Activated CD8-positive, alpha-beta memory T cell treated with anti-CD3 and anti-CD28 coated beads for 48 hours (primary cell): ENCODE measurements around the gene RHCG.
A peak's percentile ranks its signal among the peaks of the same experiment; 100 is the strongest.

ENCODE experiments used
- DNase-seq, 3 experiments: peaks; one replicate each; pipeline ENCODE4 v3.0.0-alpha.2; 2020; ENCODE audit warnings: low read depth in 2 of 3, low spot score in 2 of 3

The RHCG gene

GRCh38 chr15:89445518-89445917, 50.9 kb downstream of the RHCG start:
- no peak for DNase-seq

DNA sequence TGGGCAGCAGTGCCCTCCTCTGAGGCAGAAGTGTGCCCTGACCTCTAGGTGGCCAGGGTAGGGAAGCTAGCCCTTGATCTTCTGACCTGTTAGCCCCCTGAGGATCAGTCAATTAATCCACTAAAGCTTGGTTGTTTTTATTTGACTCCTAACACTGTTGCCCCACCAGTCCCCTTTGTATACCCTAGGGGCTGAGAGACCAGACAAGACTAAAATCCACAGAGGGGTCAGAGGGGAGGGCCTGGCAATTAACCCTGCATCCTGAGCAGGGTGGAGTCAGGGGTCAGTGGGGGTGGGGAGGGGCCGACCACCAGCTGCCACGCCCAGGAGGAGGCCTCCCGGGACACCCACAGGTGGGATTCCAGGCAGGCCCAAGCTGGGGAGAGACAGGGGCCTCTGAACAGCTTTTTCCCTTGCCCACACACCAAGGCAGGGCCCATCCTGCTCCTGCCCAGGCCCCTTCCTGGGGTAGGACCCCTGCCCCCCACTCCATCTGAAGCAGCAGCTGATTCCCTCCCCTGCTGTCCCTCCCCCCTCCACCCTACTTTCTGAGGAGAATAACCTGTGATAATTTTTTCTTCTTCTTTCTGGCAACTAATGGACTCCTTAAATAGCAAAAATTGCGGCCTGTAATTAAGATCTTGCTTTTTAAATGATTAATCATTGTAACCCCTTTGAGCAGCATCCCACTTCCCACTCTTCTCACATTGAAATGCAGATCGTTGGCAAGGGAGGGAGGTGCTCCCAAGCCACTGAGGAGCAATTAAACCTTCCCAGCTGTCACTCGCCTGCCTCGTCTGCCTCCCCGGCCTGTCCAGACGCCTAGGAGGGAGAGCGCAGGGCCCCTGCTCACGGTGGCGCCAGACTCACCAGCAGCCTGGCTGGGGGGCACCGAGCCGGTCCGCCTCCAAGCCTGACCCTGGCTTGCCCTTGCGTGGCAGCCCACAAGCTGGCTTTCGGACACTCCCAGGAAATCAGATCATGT, 51.9 kb downstream of the RHCG start:
- no peak for DNase-seq

- DNase-seq, result no peak
Observed at GRCh38 chr15:89443581-89443980, 52.8 kb downstream of the RHCG start.

DNA sequence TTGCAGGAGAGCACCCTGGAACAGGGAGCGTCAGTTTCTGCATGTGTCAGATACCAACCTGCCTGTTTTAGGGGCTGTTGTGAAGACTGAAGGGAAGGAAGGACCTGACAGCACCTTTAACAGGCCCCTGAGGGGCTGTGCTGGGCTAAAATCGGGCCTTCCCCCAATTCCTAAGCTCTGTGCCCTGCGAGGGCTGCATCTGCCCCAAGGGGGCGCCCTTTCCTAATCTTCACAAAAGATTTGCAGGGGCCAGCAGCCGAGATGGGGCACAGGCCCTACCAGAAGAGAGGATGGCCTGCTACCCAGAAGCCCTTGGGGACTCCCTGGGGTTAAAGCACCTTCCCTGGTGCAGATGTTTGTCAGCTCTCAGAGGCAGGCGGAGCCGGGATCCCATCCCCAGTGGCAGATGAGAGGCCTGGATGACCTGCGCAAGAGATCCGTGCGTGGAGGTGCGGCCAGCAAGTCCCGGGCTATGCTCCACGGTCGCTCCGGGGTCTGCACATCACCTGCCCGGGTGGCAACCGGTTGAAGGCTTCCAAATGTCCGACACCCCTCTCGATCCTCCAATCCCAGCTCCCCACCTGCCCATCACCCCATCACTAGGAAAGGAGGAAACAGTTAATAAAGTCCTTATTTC, 53.6 kb downstream of the RHCG start:
- peak in 2 of 3 experiments; percentile 29 to 61 for DNase-seq

DNA sequence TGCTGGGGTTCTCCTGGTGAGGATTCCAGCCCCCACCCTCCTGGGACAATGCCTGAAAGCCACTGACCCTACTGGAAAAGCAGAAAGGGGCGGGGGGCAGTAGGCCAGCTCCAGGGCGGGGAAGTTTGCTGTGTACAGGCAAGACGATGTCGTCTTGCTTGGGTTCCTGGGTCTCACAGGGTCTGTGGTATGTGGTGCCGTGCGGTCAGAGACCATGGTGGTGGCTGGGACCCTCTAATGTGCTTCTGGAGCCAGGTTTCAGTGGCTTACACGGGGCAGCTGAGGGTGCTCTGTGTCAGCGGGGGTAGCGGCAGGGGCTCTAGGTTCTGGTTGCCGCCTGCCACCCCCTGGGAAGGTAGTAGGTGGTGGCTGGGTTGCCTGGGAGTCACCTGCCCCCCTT, 54.2 kb downstream of the RHCG start:
- DNase-seq, result no peak

DNA sequence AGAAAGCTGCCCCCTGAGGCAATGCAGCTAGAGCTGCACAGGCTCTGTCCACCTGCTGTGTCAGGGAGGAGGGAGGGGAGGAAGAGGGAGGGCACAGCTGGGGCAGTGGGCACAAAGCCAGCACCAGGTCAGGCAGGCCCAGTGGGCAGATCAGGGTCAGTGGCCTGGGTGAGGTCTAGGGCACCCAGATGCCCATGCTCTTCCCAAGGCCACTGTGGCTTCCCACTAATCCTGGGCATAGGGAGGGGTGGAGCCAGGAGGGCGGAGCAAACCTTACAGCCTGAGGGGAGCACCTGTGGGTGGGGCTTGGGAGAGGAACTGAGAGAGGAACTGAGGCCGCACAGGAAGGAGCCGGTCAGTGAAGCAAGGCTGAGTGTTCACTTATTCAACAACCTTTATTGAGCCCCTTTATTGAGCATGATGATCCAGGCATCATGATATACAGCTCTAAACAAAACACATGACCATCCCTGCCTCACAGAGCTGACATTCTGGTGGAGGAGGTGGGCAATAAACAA, 55.0 kb downstream of the RHCG start:
- DNase-seq, result no peak

- no peak for DNase-seq
Observed at GRCh38 chr15:89439764-89440163, 56.6 kb downstream of the RHCG start.

GRCh38 chr15:89436560-89437311, 59.6 kb downstream of the RHCG start:
- no peak for DNase-seq

DNA sequence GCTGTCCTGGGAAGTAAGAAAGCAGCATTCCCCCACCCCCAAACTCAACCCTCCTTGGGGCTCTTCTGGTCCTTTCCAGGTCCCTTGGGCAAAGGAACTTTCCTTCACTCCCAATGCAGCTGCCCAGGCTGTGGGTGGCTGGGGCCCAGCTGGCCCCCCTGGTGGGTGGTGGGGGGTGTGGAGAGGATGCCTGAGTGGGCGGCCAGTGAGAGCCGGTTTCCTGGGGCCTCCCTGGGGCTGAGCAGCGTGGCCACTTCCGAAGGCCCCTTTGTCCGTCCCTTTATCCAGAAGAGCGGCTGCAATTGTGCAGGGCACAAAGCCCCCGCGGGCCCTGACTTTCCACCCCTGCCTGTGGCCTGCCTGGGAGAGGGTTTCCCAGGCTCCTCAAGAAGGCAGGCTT, 61.0 kb downstream of the RHCG start:
- DNase-seq, result no peak

DNA sequence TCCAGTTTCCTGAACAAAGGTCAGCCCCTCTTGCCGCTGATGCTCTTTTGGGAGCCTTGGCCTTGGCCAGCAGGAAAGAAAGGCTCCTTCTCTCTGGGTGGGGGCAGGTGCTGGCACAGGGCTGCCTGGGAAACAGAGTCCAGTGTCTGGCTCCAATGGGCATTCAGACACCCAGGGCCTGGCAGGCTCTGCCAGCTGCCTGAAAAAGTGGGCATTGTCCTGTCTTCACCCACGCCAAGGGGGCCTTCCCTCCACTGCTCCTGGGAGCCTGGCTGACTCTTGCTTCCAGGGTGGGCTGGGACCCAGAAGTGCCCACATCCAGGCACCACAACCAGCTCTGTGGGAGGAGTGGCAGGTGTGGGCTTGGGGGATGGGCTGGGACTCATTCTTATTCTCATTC, 62.7 kb downstream of the RHCG start:
- DNase-seq, result no peak

DNA sequence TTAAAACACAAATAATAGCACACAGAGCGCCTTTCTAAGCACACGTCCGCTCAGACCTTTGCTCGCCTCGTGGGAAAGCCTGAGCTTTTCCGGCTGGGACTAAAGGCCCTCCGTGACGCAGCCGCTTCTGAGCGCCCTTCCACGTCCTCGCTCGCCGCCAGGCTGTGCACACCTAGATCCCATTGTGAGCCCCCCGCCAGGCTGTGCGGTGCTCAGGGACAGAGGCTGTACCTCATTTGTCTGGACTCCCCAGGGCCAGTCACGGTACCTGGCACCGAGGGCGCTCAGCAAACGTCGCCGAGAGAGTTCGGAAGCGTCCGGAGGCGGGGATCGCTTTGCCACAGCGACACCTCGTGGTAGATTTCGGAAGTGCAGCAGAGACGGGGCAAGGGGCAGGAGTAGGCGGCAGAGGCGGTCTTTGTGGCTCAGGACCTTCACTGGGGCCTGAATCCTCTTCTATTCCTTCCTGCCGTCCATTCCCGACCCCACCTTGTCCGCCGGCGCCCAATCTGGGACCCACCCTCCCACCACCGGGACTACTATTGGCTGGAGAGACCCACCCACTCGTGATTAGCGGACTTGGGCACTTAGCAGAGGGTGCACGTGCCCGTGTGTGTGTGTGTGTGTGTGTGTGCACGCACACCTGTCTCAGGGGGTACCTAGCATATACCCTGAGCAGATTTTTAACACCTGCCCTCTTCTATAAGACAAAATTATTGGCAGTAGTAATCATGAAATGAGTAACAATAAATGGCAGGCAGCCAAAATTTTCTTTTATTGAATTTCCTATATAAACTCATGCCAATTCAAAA, 65.6 kb downstream of the RHCG start:
- peak; percentile 68 to 100 (median 99) for DNase-seq

DNA sequence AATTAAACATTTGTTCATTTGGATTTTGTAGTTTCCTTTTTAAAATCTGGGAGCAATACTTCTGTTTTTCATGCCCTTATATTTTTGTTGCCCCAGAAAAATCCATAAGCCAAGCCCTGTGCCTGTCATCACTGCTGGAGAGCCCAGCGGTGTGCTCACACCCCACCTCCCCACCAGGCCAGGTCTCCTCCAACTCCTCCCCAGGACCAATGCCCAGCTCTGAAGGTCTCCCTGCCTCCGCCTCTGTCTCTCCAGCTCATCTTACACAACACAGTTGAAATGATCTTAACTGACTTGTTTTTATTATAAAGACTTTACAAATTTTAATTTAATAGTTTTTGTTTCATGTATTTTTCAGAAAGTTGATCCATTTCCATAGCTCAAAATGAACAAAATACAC, 66.4 kb downstream of the RHCG start:
- no peak for DNase-seq

GRCh38 chr15:89429023-89429422, 67.4 kb downstream of the RHCG start:
- DNase-seq, result no peak

DNA sequence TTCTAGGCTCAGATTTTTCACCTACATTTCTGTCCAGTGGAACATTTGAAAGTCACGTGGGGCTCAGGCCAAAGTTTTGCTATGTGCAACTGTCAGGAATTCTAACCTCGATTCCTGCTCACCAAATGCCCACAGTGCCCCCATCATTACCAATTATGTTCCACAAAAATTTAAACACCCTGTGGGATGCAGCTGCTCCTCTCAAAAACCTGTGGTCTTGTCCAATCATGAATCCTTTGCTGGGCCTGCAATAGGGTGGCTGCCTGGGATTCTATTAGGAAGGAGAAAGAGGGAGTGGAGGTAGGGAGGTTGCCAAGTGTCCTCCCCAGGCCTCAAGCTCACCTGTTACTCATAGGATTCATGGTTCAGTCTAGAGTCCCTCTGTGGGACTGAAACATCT, 68.1 kb downstream of the RHCG start:
- no peak for DNase-seq

GRCh38 chr15:89426500-89426899, 69.9 kb downstream of the RHCG start:
- DNase-seq, result no peak

DNA sequence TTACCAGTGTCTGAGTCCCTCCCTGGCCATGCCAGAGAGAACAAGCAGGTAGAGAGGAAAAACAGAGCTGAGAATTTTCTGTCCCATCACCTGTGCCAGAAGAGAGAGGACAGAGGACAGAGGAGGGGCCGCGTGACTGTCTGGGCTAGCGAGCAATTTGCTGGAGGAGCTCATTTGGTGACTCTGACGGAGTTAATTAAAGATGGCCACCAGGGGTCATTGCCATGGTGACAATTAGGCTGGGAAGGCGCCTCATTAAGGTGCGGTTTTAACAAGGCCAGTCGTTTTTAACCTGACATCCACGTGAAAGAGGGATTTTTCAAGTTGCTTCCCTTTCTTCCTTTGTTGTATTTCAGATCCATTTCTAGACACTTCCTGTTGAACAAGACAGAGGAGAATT, 72.4 kb downstream of the RHCG start:
- no peak for DNase-seq
